B cell (primary cell): ENCODE data around the gene ASB18. TPM values are rescaled to one million over a fixed set of nuclear protein-coding genes. Genes with fewer than 3 reads are reported as not detected.

ENCODE experiments used
- ATAC-seq: fragments of 200-7000 bp; cut with Tn5 transposase; one replicate; pipeline ENCODE4 v1.10.0; 2021; ENCODE audit warnings: low read depth, mild to moderate bottlenecking, moderate number of reproducible peaks, moderate library complexity
- CTCF ChIA-PET: fragments of 350-600 bp; sonication (Branson Sonifier 250); formaldehyde crosslinking; loops from one replicate; lab custom pipeline; 2021; ENCODE audit warnings: antibody characterized with exemption, inconsistent platforms; lab: Charles Lee
- POLR2A ChIA-PET: fragments of 350-600 bp; sonication (Branson Sonifier 250); formaldehyde crosslinking; loops from one replicate; lab custom pipeline; 2021; ENCODE audit warnings: antibody characterized with exemption; lab: Charles Lee
- DNase-seq: peaks from one replicate; pipeline ENCODE4 v3.0.0; 2013
- H2AFZ ChIP-seq: 2 replicates; pipeline ENCODE4 v1.6.1; 2012; ENCODE audit warnings: mild to moderate bottlenecking, low read depth, low read length; ENCODE audit not compliant: insufficient read depth, poor library complexity, severe bottlenecking
- H3K27ac ChIP-seq, 2 donors: 1 replicate in 1 of 2; 2 replicates in 1 of 2; pipeline ENCODE4 v1.5.1; 2012 to 2013; ENCODE audit warnings: low read length in 2 of 2, mild to moderate bottlenecking in 2 of 2, moderate library complexity in 1 of 2
- H3K27me3 ChIP-seq, 4 experiments: fragments of 200-600 bp in 1 of 4; sonication (generic) in 1 of 4; replicated peaks in 1 of 4; 1 replicate in 2 of 4; 2 replicates in 2 of 4; pipeline versions ENCODE4 v1.6.1 to v1.7.0; 2013 to 2016; ENCODE audit warnings: low read length in 3 of 4, mild to moderate bottlenecking in 2 of 4, mixed read lengths in 1 of 4, moderate library complexity in 1 of 4; ENCODE audit not compliant: insufficient read depth in 4 of 4, control insufficient read depth in 3 of 4; ENCODE audit errors: control extremely low read depth in 1 of 4
- H3K36me3 ChIP-seq, 2 experiments: replicated peaks in 1 of 2; 1 replicate in 1 of 2; 2 replicates in 1 of 2; pipeline versions ENCODE4 v1.6.1 to v1.7.1; 2013; ENCODE audit warnings: low read length in 1 of 2; ENCODE audit not compliant: insufficient read depth in 2 of 2, control insufficient read depth in 1 of 2; ENCODE audit errors: control extremely low read depth in 1 of 2, extremely low read depth in 1 of 2
- H3K4me1 ChIP-seq, 2 donors: fragments of 200-600 bp in 1 of 2; sonication (generic) in 1 of 2; 1 replicate in 1 of 2; 2 replicates in 1 of 2; pipeline versions ENCODE4 v1.5.1 to v1.6.1; 2013 to 2017; ENCODE audit warnings: low read length in 2 of 2; ENCODE audit not compliant: control insufficient read depth in 2 of 2, insufficient read depth in 2 of 2
- H3K4me2 ChIP-seq: replicated peaks from 2 replicates; pipeline ENCODE3; 2012; ENCODE audit warnings: mild to moderate bottlenecking, low read depth, low read length; ENCODE audit not compliant: poor library complexity, severe bottlenecking
- H3K4me3 ChIP-seq, 5 experiments: fragments of 200-600 bp in 1 of 5; sonication (generic) in 1 of 5; 1 replicate in 3 of 5; 2 replicates in 2 of 5; pipeline versions ENCODE4 v1.5.1 to v1.7.0; 2011 to 2016; ENCODE audit warnings: low read length in 4 of 5, mild to moderate bottlenecking in 4 of 5, low read depth in 2 of 5, control low read depth in 1 of 5, moderate library complexity in 1 of 5; ENCODE audit not compliant: insufficient read depth in 1 of 5; ENCODE audit errors: control extremely low read depth in 1 of 5, extremely low read depth in 1 of 5
- H3K79me2 ChIP-seq: fragments of 200-600 bp; sonication (generic); one replicate; pipeline ENCODE4 v1.6.0; 2016; ENCODE audit warnings: low read length; ENCODE audit not compliant: control insufficient read depth, insufficient read depth
- H3K9ac ChIP-seq: fragments of 200-600 bp; sonication (generic); 2 replicates; pipeline ENCODE4 v1.6.1; 2017; ENCODE audit warnings: mild to moderate bottlenecking, low read length, moderate library complexity
- H3K9me3 ChIP-seq, 3 donors: one replicate each; pipeline versions ENCODE4 v1.6.1 to v1.7.1; 2013; ENCODE audit warnings: low read length in 2 of 3; ENCODE audit not compliant: control insufficient read depth in 2 of 3, insufficient read depth in 1 of 3; ENCODE audit errors: control extremely low read depth in 1 of 3
- H4K20me1 ChIP-seq: 2 replicates; pipeline ENCODE4 v1.6.0; 2012; ENCODE audit warnings: mild to moderate bottlenecking, low read length; ENCODE audit not compliant: insufficient read depth, control insufficient read depth, poor library complexity, severe bottlenecking
- H3K27ac Mint-ChIP-seq: one replicate; pipeline ENCODE4 v1.8.0; 2021; ENCODE audit warnings: mixed read lengths
- H3K27me3 Mint-ChIP-seq: one replicate; pipeline ENCODE4 v1.8.0; 2021; ENCODE audit warnings: mixed read lengths
- H3K4me1 Mint-ChIP-seq: one replicate; pipeline ENCODE4 v1.8.0; 2021; ENCODE audit warnings: mixed read lengths
- H3K4me3 Mint-ChIP-seq: one replicate; pipeline ENCODE4 v1.8.0; 2021; ENCODE audit warnings: mixed read lengths
- H3K9me3 Mint-ChIP-seq: one replicate; pipeline ENCODE4 v1.8.0; 2022; ENCODE audit warnings: mixed read lengths; ENCODE audit not compliant: insufficient read depth
- CTCF ChIP-seq: fragments of 200-600 bp; IDR thresholded peaks from one replicate; pipeline ENCODE4 v1.8.0; 2022; ENCODE audit warnings: antibody characterized with exemption, mild to moderate bottlenecking
- EZH2 ChIP-seq: IDR thresholded peaks from 2 replicates; pipeline ENCODE4 v1.6.1; 2012; ENCODE audit warnings: borderline replicate concordance, low read depth, mild to moderate bottlenecking, moderate library complexity, low read length; ENCODE audit not compliant: insufficient read depth, poor library complexity, severe bottlenecking
- WGBS: methylation state at CpG from one replicate; pipeline ENCODE4 v1.1.5; 2013; ENCODE audit warnings: missing lambda C conversion rate; ENCODE audit not compliant: insufficient coverage; 5-methylcytosine and 5-hydroxymethylcytosine counted together
- intact Hi-C: fragments of 100-400 bp; cut with micrococcal nuclease; formaldehyde crosslinking; loops from one replicate; pipeline ENCODE4 v1.10.0; 2022
- polyA plus RNA-seq: library from polyadenylated mRNA; depleted of rRNA; stranded (reverse); fragments of >200 nt; gene quantifications from 2 replicates; pipeline ENCODE4 v1.2.3, GENCODE V29; 2012
- total RNA-seq, 2 donors: library from RNA; stranded (reverse); fragments of 120-200 nt in 1 of 2; gene quantifications; 1 replicate in 1 of 2; 2 replicates in 1 of 2; pipeline versions ENCODE4 v1.2.3 to v1.2.4, GENCODE V29; 2013 to 2022

ASB18 gene
- total and polyA plus RNA-seq, 2 donors (not counting 1 experiment from before 2014, with no cell fraction given): not detected

- H3K27ac Mint-ChIP-seq: no peak overlapping the region
Measured at GRCh38 chr2:236215196-236215595, 49.0 kb downstream of the ASB18 start.

More at GRCh38 chr2:236215196-236215595, 49.0 kb downstream of the ASB18 start:
- Histone ChIP-seq H3K4me1 (no peaks in the 10 kb centered on the region), H4K20me1 (no peaks in the 10 kb centered on the region), H3K4me3 (no peak overlapping the region), H3K36me3 (no peaks in the 10 kb centered on the region), H3K27me3 (no peaks in the 10 kb centered on the region), H3K9ac (no peak overlapping the region), H3K27ac (no peak overlapping the region), H3K9me3 (peaks cover 0 to 21% (median 0%) of the 10 kb centered on the region in 3 donors), H2AFZ (no peak overlapping the region), H3K79me2 (no peaks in the 10 kb centered on the region), H3K4me2 (no peak overlapping the region)
- POLR2A ChIA-PET: no interaction called here
- intact Hi-C loops: no loop called here
- WGBS: 74% methylated on average over 6 of the region's 6 CpGs
- Mint-ChIP-seq H3K4me1 (no peaks in the 10 kb centered on the region), H3K9me3 (no peaks in the 10 kb centered on the region), H3K4me3 (no peak overlapping the region), H3K27me3 (peaks cover 25% of the 10 kb centered on the region)
- ATAC-seq: no peak
- DNase-seq: no peak
- CTCF ChIA-PET: no interaction called here
- TF ChIP-seq EZH2 (no peak), CTCF (no peak)
